ENCODE measurements around the gene ARHGAP29.

Gene ARHGAP29

DNA sequence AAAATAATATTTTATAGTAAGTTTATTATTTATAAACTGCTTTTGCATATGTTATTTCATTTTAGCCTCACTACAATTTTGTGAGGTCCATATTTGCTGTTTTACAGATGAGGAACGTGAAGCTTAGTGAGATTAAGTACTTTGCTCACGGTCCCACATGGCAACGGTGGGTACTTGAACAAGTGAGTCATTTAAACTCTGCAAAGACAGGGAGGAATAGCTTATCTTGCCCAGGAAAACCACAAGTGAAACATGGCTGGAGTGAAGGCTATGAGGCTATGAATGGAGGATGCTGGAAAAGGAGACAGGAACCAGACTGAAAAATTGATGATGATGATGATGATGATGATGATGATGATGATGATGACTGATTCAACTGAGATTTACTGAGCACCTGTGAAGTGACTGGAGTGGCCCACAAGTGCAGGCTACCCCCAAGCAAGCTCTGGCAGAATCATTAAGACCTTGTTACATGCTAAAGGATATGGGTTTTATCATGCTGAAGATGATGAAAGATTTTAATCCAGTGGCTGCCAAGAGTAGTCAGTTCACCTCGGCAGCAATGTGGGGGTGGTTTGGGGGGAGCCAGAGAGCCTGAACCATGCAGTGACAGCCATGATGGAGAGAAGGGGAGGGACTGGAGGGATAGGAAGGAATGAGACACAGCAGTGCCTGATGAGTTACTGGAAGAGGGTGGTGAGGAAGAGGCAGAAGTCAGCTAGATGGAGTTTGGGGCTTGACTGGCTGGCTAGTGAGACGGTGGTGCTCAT is 115.0 kb downstream of the ARHGAP29 start:
- DNase-seq = no peak
